ENCODE results near the gene BRS3.

DNA sequence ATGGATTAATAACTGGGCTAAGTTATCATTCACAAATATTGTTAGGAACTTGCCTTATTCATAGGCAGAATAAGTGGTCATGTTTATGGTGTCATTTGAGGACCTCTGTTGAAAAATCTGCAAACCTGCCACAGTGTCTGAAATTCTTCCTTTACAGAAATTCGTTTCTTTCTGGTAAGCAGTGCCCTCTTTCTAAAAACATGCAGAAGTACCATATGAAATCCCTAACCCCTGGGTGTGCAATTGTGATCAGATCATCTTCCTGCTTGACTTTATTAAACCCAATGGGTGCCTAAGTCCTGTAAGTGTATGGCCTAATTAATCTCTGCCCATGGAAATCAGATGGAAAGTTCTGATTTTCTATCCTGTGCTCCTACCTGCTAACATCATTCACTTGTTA, 5.3 kb downstream of the BRS3 start:
- TF ChIP-seq, protein P1, sequence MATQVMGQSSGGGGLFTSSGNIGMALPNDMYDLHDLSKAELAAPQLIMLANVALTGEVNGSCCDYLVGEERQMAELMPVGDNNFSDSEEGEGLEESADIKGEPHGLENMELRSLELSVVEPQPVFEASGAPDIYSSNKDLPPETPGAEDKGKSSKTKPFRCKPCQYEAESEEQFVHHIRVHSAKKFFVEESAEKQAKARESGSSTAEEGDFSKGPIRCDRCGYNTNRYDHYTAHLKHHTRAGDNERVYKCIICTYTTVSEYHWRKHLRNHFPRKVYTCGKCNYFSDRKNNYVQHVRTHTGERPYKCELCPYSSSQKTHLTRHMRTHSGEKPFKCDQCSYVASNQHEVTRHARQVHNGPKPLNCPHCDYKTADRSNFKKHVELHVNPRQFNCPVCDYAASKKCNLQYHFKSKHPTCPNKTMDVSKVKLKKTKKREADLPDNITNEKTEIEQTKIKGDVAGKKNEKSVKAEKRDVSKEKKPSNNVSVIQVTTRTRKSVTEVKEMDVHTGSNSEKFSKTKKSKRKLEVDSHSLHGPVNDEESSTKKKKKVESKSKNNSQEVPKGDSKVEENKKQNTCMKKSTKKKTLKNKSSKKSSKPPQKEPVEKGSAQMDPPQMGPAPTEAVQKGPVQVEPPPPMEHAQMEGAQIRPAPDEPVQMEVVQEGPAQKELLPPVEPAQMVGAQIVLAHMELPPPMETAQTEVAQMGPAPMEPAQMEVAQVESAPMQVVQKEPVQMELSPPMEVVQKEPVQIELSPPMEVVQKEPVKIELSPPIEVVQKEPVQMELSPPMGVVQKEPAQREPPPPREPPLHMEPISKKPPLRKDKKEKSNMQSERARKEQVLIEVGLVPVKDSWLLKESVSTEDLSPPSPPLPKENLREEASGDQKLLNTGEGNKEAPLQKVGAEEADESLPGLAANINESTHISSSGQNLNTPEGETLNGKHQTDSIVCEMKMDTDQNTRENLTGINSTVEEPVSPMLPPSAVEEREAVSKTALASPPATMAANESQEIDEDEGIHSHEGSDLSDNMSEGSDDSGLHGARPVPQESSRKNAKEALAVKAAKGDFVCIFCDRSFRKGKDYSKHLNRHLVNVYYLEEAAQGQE (IDR thresholded peaks at IDR 0.05; ENCODE audit: unreplicated experiment): no peak
- TF ChIP-seq, protein P2, sequence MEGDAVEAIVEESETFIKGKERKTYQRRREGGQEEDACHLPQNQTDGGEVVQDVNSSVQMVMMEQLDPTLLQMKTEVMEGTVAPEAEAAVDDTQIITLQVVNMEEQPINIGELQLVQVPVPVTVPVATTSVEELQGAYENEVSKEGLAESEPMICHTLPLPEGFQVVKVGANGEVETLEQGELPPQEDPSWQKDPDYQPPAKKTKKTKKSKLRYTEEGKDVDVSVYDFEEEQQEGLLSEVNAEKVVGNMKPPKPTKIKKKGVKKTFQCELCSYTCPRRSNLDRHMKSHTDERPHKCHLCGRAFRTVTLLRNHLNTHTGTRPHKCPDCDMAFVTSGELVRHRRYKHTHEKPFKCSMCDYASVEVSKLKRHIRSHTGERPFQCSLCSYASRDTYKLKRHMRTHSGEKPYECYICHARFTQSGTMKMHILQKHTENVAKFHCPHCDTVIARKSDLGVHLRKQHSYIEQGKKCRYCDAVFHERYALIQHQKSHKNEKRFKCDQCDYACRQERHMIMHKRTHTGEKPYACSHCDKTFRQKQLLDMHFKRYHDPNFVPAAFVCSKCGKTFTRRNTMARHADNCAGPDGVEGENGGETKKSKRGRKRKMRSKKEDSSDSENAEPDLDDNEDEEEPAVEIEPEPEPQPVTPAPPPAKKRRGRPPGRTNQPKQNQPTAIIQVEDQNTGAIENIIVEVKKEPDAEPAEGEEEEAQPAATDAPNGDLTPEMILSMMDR (conservative IDR thresholded peaks at IDR 0.05; ENCODE audit: low read depth in 2 of 2): no peak
- TF ChIP-seq POLR2AphosphoS5 (IDR thresholded peaks at IDR 0.05; ENCODE audit: low read depth) (no peak), ZNF331 (CRISPR knock-in tag; IDR thresholded peaks at IDR 0.05; ENCODE audit: low read depth) (no peak), STAT1 (IDR thresholded peaks at IDR 0.05; ENCODE audit: unreplicated experiment) (no peak)
- TF ChIP-seq, protein P3, sequence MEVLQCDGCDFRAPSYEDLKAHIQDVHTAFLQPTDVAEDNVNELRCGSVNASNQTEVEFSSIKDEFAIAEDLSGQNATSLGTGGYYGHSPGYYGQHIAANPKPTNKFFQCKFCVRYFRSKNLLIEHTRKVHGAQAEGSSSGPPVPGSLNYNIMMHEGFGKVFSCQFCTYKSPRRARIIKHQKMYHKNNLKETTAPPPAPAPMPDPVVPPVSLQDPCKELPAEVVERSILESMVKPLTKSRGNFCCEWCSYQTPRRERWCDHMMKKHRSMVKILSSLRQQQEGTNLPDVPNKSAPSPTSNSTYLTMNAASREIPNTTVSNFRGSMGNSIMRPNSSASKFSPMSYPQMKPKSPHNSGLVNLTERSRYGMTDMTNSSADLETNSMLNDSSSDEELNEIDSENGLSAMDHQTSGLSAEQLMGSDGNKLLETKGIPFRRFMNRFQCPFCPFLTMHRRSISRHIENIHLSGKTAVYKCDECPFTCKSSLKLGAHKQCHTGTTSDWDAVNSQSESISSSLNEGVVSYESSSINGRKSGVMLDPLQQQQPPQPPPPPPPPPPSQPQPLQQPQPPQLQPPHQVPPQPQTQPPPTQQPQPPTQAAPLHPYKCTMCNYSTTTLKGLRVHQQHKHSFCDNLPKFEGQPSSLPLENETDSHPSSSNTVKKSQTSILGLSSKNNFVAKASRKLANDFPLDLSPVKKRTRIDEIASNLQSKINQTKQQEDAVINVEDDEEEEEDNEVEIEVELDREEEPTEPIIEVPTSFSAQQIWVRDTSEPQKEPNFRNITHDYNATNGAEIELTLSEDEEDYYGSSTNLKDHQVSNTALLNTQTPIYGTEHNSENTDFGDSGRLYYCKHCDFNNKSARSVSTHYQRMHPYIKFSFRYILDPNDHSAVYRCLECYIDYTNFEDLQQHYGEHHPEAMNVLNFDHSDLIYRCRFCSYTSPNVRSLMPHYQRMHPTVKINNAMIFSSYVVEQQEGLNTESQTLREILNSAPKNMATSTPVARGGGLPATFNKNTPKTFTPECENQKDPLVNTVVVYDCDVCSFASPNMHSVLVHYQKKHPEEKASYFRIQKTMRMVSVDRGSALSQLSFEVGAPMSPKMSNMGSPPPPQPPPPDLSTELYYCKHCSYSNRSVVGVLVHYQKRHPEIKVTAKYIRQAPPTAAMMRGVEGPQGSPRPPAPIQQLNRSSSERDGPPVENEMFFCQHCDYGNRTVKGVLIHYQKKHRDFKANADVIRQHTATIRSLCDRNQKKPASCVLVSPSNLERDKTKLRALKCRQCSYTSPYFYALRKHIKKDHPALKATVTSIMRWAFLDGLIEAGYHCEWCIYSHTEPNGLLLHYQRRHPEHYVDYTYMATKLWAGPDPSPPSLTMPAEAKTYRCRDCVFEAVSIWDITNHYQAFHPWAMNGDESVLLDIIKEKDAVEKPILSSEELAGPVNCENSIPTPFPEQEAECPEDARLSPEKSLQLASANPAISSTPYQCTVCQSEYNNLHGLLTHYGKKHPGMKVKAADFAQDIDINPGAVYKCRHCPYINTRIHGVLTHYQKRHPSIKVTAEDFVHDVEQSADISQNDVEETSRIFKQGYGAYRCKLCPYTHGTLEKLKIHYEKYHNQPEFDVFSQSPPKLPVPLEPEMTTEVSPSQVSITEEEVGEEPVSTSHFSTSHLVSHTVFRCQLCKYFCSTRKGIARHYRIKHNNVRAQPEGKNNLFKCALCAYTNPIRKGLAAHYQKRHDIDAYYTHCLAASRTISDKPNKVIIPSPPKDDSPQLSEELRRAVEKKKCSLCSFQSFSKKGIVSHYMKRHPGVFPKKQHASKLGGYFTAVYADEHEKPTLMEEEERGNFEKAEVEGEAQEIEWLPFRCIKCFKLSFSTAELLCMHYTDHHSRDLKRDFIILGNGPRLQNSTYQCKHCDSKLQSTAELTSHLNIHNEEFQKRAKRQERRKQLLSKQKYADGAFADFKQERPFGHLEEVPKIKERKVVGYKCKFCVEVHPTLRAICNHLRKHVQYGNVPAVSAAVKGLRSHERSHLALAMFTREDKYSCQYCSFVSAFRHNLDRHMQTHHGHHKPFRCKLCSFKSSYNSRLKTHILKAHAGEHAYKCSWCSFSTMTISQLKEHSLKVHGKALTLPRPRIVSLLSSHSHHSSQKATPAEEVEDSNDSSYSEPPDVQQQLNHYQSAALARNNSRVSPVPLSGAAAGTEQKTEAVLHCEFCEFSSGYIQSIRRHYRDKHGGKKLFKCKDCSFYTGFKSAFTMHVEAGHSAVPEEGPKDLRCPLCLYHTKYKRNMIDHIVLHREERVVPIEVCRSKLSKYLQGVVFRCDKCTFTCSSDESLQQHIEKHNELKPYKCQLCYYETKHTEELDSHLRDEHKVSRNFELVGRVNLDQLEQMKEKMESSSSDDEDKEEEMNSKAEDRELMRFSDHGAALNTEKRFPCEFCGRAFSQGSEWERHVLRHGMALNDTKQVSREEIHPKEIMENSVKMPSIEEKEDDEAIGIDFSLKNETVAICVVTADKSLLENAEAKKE (CRISPR knock-in tag; IDR thresholded peaks at IDR 0.05): no peak
